Dermis microvascular lymphatic vessel endothelial cell (primary cell): ENCODE results near the gene ATP6V0D1. TPM values are rescaled to one million over a fixed set of nuclear protein-coding genes. Genes with fewer than 3 reads are reported as not detected.
"Not testable (repeated sequence)": the region's sequence is repeated elsewhere in the genome, so short reads cannot be mapped to it uniquely, and the experiment has no call there.

Experiments used
- DNase-seq, 2 donors: peaks; one replicate each; pipeline versions ENCODE4 v3.0.0 to v3.0.0-alpha.2; 2010; ENCODE audit warnings: low read depth in 2 of 2
- total RNA-seq: library from RNA; depleted of rRNA; stranded (reverse); fragments of >200 nt; gene quantifications from 2 replicates; pipeline ENCODE4 v1.2.1, GENCODE V29; 2014

Gene ATP6V0D1
- total RNA-seq, 1 donor from 2014 or later: 86.7 TPM

DNA sequence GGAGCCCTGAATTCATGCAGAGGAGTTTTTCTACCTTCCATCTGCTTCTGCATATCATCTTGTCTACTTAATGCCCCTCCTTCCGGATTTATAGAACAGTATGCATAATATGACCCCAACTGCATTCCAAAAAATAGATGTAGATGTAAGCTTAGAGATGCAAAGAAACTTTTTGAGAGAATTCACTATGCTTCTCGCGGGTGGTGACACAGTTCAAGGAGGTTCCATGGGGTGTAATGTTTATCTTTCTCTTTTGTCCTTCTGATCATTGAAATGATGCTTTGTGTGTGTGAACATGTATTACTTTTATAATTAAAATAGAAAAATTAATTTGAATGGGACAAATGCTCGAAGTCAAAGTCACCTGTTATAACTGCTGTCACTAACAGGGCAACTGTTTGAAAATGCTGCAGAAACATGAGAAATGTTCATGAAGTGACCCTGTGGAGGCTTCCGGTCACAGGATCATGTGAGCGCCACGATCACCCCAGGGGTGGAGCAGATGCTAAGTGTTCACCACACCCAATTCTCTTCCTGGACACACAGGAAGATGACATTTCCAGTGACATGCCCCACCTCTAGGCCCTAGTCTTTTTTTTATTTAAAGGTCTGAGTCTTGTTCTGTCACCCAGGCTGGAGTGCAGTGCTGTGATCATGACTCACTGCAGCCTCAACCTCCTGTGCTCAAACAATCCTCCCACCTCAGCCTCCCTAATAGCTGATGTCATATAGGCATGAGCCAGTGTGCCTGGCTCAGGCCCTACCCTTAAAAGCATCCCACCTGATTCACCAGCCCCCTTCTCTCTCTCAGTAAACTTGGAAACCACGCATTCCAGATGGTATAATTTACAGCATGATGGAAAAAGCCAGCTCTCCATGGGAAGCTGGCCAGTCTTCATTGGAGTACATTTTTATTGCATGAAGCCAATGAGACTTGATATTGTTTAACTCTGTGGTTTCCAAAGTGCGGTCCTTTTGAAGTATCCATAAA, 23.4 kb upstream of the ATP6V0D1 start:
- peak; percentile 29 to 40 for DNase-seq

DNA sequence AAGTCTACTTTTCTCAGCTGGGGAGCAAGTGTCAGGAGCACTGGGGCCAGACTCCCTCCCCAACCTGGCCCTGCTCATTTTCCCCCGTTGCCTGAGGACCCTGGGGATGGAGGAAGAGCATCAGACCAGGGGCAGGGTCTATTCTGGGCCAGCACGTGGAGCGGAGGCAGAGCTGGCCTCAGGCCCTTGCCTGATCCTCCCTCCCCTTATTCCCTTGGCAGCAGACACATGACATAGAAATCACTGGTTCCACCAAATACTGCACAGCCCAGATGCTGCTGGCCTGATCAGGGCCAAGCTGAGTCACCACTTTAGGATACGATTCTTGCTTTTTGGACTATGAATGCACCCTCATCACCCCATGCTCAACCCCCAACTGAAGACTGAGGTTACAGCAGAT, 18.1 kb upstream of the ATP6V0D1 start:
- DNase-seq: no peak

DNA sequence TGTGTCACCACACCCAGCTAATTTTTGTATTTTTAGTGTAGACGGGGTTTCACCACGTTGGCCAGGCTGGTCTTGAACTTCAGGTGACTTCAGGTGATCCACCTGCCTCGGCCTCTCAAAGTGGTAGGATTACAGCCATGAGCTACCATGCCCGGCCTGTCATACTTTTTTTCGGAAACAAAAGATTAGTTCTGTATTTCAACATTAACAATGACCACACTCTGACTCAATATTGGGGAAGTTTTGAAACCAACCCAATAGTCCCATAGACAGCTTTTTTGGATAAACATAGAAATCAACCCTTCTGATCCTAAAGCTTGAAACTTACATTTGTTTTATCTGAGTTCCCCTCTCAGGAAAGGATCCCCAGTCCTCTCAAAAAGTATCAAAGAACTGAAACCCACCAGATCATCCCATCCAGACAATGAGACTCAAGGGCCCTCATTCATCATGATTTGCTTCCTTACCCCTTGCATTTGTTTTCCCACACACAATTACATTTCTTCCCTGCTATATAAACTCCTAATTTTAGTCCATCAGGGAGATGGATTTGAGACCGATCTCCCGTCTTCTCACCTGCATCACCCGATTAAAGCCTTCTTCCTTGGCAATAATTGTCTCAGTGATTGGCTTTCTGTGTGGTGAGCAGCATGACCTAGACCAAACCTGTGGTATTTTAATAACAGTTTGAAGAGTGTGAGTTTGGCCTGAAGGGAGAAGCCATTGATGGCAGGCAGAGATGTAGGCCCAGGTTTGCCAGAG, 9.6 kb upstream of the ATP6V0D1 start:
- DNase-seq: no peak

DNA sequence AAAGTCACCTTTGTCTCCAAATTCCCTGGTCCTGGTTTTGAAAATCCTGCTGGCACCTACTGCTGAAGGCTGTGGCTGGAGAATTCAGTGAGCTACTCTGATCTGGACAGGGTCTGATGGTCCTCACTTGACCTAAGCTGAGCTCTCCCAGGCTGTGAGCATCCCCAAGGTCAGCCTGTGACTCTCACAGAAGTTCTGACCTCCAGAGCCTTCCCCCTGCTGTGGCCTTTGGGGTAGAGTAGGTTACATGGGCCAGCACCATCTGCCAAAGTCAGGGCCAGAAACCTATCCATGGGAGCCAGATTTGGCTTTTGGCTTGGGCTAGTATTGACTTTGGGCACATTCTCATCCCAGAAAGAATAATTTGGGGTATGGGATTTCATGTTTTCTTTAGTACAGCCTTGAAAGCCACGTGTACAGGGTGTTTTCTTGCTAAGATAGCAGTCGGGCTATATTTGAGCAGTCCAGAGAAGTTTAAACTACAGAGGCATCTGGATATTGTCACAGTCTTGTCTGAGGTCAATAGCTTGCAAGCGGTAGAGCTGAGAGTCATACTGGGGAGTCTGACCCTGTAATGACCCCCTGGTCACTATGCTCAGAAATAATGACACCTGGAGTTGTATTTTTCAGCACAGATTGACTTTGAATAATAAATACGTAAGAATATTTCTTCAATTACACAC, 8.6 kb upstream of the ATP6V0D1 start:
- DNase-seq: no peak

DNA sequence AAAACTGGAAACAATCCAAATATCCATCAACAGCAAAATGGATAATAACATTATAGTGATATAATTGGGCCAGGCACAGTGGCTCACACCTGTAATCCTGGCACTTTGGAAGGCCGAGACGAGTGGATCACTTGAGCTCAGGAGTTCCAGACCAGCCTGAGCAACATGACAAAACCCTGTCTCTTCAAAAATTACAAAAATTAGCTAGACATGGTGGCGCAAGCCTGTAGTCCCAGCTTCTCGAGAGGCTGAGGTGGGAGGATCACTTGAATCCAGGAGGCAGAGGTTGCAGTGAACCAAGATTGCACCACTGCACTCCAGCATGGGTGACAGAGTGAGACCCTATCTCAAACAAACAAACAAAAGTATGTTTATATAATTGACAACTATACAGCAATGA, 6.6 kb upstream of the ATP6V0D1 start:
- not testable (repeated sequence) for DNase-seq

DNA sequence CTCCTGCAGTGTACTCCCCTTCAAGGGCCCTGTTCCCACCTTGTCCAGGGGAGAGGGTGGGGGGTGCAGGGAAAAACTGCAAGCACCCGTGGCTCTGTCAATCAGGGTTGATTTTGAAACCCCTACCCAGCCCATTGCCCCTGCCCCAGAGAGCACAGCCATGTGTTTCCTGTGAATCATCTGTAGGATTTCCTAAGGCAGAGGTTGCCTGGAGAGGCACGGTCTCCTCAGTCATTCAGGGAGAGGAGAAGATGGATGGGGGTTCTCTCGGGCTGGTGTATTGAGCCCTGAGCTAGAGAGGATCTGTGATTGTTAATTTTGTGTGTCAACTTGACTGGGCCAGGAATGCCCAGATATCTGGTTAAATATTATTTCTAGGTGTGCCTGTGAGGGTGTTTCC, 5.8 kb upstream of the ATP6V0D1 start:
- DNase-seq: peak; percentile 40 to 79

DNA sequence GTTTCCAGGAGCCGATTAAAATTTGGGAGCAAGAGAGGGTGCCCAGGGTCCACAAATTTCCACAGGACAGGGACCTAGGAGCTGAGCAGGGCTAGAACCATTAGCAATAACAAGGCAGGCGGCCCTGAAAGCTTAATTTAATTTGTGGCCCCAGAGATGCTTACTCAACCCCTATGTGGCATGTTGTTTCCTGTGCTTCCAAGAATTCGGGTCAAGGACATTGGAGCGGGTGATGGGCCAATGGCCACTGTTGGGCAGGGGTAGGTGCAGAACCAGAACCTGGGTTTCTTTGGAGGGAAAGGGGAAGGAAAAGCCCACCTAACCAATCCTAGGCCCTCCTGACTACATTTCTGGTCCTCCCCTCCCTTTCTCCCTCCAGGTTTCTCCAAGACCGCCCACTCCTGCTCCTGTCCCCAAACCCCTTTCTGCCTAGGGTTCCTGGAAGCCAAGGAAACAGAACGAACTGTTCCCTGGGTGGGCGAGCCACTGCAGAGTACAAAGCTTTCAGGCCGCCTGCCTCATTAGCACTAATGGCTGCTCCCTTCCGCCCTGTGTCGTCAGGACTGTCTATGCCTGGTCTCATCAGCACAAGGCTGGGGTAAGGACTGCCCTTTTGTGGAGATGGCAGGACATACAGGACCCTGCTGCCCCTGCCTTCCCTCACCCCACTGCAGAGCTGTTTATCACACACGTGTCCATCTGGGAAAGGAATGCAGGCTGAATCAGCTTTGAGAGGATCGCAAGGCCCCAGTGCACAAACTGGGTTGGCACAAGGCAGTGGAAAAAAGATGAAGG, 3.0 kb upstream of the ATP6V0D1 start:
- DNase-seq: no peak

DNA sequence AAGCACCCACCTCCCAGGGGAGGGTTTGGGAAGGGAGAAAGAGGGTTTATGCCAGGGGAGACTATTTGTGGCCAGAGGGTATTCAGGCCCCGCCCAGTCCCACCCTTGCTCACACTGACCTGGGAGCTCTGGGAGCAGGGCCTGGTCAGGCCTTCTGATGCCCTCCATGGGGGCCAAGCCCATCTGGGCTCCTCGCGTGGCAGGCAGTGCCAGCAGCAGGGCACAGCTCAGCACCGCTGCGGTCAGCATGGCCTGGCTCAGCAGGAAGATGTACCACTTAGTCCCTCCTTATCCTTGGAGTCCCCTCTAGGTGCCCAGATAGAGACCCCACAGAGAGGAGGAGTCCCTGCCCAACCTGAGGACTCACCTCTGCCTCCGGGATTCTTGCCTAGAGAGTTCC, 2.2 kb upstream of the ATP6V0D1 start, which contains the start of gene AGRP:
Gene AGRP (minus strand): TSS at position 398 of the 400 bp plus-strand sequence. CDS start 149 bp downstream, at position 249.
- no peak for DNase-seq

DNA sequence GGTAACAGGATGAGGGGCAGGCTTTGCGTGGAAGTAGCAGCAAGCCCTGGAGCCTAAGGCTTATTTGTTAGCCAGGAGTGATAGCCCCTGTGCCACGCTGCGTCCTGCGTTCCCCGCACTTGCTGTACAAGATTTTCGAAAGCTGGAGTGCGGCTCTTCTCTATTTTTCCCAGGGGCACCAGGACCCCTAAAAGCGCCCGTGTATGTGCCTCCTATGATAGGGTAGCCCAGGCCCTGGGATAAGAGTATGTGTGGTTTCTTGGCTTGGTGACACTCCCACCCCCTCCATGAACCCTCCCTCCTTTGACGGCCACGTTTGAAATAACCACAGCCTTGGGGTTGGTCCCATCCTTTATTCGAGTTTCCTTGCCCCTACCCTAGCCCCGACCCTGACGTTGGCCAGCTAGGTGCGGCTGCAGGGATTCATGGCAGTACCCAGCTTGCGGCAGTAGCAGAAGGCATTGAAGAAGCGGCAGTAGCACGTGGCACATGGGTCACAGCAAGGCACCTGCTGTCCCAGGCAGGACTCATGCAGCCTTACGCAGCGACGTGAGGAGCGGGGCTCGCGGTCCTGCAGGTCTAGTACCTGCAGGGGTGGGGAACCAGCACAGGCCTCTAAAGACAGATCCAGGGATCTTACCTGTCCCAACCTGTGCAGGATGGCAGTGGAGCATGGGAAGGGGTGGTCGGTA, 1.4 kb upstream of the ATP6V0D1 start:
- no peak for DNase-seq

DNA sequence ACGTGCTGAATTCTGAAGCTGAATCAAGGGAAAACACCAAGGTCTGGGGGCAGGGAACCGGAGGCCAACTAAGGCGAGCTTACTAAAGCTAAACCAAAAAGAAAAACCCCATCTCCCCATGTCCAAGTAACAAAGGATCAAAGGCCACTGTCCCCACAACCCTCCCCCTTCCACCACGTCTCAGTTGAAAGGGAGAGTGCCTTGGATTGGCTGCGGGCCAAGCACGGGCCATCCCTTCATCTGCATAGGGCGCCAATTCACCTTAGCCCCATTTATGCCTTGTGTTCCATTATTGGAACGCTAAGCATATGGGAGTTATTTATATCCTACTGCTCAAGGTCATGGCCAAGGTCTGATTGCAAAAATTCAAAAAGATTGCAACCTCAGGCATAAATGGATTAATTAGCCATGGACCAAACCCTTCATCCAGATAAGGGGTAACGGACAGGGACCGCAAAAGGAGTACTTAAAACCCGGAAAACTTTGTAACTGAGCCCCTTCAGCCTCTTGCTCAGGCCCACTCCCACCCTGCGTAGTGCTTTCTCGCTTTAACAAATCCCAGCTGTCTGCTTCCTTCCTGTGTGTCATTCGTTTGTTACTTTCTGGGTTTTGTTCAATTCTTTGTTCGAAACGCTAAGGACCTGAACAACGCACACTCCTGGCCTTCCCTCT, 740 bp upstream of the ATP6V0D1 start:
- DNase-seq: peak; percentile 25 to 72

DNA sequence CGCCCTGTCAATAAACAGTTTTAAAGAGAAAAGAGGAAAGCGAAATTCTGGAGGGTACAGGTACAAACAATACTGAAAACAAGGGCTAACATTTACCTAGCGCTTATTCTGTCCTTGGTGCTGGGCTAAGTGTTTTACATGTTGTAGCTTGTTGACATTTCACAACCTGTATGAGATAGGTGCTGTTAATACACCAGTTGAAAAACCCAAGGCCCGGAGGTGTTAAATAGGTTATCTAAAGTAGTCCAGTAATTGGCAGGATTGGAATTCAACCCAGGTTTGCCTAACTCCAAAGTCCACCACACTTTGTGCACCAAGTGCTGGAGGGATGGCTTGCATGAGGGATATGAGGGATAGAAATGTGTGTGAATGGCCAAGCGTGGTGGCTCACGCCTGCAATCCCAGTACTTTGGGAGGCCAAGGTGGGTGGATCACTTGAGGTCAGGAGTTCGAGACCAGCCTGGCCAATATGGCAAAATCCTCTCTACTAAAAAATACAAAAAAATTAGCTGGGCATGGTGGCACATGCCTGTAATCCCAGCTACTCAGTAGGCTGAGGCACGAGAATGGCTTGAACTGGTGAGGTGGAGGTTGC, 2.9 kb downstream of the ATP6V0D1 start:
- DNase-seq: no peak

DNA sequence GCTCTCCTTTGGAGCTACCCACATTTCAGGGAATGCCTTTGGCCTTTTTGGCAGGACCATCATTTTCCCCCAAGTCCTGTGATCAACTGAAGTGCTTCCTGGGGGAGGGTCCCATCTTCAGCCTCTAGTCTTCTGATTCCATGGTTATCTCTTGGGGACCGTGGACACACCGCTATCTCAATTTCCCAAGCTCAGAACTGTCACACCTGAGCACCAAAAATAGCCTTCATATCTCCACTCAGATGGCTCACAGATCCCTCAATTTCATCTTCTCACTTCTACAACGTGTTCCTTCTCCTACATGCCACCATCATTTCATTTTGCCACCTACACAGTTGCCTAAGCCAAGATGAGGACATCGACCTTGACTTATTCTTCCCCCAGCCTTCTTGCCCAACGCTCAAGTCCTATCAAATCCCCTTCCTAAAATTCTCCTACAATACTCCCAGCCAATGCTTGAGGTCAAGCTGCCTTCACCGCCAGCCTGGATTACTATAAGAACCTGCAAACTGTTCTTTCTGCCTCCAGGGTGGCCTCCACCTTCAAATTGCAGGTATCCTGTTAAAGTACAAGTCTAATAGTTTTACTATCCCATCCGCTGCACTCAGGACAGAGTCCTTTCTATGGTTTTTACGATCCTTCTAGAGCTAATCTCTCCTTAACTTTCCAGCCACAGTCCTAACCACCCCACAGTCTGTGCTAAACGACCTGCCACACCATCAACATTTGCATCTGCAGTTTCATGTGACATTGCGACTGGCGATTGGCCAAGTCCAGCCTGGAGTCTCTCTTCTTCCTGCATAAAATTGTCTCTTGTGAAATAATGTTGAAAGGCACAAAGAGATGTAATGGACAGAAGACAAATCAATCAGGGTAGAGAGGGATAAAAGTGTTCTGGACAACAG, 6.2 kb downstream of the ATP6V0D1 start:
- DNase-seq: no peak

DNA sequence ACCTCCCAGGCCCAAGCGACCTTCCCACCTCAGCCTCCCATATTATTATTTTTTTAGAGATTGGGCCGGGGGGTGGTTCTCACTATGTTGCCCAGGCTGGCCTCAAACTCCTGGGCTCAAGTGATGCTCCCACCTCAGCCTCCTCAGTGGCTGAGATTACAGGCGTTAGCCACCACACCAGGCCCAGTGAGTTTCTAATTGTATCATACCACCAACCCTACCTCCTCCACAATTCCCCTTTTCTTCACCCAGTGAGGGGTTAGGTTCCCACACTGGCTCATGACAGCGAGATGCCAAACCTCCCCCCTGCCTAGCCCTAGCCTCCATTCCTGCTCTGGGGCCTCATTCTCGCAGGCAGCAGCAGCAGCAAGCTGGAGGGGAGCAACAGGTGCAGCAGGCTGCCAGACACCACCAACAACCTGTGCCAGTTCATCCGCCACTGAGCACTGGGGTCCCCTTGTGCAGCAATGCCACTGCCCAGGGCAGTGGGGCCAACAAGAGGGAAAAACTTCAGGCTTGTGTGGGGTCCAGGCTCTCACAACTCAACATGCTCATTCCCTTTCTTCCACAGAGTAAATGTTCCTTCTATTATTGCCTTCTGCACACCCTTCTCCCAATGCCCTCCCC, 9.1 kb downstream of the ATP6V0D1 start:
- DNase-seq: no peak

DNA sequence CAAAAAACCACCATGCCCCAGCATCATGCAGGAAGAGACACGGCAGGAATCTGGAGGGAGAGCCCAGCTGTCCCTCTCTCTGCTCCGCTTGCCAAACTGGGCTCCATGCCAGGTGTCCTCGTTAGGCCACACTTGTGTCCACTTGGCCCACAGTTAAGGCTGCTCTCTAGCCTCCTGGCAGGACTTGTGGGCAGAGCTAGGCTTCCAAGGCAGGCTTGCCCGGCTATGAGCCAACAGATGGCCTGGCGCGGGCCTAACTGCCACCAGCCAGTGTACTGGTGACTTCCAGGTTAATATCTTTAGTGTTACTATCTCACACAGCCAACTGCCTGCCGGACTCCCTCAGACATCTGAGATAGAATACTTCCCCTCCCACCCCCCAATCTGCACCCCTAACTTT, 10.6 kb downstream of the ATP6V0D1 start:
- peak; percentile 40 to 43 for DNase-seq

DNA sequence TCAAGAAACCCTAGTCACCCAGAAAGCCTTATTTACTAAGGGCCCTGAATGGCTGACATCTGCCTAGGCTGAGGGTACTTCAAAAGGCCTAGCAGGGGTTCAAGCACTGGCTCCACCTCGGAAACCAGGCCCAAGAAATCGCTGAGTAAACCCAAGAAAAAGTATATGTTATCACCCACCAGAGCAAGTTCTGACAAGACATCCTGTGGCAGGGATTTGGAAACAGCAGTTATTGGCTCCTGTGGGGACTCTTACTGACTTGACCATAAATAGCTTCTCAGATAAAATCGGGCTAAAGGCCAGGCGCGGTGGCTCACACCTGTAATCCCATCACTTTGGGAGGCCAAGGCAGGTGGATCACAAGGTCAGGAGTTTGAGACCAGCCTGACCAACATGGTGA, 12.2 kb downstream of the ATP6V0D1 start:
- no peak for DNase-seq

DNA sequence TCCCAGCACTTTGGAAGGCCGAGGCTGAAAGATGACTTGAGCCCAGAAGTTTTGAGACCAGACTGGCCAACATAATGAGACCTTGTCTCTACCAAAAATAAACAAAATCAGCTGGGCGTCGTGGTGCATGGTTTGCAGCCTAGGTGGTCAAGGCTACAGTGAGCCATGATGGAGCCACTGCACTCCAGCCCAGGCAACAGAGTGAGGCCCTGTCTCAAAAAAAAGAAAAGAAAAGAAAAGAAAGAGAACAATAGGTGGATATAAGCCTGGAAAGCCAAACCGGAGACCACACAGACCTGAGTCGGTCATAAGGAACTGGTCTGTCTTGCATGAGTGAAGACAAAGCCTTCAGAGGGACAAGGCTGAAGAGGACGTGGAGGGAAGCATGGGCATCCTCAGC, 14.4 kb downstream of the ATP6V0D1 start:
- DNase-seq: no peak

DNA sequence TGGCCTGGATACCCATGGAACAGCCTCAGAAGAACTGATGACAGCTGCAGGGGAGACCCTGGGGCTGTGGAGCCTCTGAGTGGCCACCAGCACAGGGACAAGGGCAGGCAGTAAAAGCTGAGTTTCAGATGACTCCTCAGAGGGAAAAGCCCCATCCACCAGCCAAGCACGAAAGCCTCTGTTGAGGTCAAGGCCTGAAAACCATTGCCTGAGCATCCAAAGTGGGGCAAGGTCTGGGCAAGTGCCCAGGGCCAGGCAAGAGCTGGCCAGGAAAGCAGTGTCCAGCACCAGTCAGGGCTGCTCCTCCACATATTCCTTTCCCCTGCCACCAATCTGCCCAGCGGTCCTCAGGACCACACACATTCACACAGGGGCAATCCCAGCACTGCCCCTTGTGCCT, 16.4 kb downstream of the ATP6V0D1 start:
- no peak for DNase-seq

DNA sequence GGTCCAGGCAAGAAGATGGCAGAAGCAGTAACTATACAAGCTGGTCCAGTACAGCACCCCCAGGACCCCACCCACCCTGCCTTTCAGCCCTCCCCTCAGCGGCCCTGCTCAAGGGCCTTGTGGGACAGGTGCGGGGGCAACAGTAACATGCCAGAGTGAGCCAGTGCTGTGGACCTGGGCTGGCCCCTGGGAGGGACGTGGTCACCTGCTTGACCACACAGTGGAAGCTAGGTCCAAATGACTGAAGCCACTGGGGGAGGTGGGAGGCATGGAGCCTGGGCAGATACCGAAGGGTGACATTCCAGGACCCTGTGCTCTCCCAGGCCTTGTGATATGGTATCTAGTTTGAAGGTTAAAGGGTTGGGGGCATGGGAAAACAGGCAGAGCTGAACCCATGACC, 17.3 kb downstream of the ATP6V0D1 start:
- DNase-seq: no peak
